HG03439 (cell line): ENCODE data around the gene ONECUT2.

ENCODE experiments used
- ATAC-seq: cut with Tn5 transposase; IDR thresholded peaks from one replicate; pipeline ENCODE4 v1.9.1; 2021; ENCODE audit warnings: mild to moderate bottlenecking, moderate library complexity; ENCODE audit not compliant: unreplicated experiment

ONECUT2 gene

DNA sequence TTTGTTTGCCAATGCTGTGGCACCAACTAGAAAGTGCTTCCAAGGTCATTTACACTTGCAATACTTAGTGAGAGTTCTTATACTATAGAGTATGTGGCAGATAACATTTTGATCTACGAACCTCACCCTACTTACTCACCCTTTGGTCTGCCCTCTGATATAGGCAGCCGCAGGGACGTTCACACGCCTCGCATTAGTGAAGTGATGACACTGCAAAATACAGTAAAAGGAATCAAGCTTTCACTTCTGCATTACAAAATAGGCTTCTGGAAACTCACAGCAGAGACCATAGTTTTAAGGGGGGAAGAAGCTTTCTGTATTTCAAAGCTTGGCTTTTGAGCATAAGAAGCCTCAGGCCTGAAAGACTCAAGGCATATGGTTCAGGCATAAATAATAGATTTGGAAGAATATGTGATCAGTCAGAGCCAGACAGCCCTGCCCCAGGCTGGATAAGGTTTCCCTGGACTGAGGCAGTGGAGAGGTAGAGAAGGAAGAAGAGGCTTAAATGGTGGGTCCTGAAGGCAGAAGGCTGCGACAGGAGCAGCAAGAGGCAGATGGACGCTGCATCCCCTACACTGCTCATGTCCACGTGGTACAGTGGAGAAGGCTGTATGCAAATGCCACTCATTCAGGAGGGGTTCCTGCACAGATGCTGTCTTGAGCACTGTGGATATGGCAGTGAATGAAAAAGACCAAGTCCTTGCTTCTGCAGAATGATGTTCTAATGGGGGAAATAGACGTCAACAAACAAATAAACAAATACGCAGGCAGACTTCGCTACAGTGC, 88.2 kb downstream of the ONECUT2 start:
- ATAC-seq, result no peak

DNA sequence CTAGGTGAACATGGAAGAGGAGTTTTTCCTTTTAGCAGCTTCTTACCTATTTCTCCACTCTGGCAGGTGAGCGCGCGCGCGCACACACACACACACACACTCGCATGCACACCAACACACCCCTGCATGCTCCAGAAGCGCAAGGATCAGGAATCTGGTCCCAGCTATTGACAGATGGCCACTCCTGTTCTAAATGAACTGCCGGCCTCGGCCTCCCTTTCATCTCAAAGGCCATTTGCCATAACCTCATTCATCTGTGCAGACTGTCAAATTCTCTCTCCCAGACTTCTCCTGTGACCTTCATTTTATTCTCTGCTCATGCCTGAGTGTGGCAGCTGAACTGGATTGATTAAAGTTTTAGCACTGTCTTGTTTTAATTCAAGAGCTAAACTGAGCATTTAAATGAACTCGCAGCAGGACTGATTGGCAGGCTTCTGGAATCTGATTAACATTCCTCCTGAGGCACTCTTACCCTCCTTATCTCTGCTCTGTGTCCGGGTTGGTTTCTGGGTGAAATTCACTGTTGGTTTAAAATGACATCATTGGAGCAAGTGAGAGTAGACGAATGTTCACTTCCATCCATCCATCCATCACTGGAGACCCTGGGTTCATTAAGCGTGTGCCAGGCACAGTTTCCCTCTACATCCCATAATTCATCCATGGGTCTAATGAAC, 92.5 kb downstream of the ONECUT2 start:
- ATAC-seq, result no peak

DNA sequence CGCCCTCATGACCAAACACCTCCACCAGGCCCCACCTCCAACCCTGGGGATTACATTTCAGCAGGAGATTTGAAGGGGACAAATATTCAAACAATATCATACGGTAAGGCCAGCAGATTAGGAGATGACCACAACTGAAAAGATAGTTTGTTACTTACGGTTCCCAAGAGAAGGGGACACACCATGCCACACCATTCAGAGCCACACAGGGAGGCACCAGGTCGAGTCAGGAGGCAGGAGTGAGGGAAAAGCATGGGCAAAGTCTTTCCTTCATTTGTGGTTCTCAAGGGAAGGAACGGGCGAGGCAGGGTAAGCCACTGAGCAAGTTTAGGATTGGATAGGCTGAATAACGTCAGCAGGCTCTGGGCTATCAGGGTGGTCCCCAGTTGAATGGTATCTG, 94.0 kb downstream of the ONECUT2 start:
- ATAC-seq, result no peak

DNA sequence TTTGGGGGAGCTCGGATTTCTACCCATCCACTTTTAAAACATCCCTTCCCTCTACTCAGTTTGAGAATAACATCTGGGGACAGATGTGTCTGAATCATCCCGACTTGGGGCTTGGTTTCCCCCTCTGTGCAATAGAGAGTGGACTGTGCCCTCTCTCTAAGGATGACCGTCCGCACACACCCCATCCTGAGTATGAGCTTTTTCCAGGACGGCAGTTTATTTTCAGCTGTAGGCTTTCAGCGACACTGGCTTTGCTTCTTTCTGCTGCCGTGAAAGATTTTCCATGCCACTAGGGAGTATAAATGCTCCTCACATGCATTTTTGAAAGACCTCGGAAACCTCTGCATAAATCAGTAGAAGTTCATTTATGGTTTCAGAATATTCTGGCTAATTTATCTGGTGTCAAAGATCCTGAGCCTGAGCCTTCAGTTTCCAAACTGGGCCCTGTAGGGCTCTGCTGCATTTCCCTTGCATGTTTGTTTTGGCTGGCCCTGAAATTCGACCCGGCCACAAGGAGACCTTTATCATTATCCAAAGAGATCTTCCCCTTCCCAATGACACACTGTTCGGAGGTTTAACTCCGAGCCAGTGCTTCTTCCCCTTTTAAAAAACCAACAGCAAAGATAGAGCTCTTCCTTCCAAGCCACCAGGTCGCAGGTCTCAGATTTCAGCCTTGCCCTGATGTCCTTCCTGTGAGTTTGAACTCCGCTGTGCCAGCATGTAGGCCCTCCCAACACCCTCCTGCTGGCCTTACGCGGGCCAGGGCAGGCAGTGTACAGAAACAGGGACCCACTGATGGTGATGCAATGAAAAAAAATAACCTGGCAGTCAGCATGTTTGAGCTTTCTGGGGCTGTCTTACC, 98.1 kb downstream of the ONECUT2 start:
- ATAC-seq, result no peak

DNA sequence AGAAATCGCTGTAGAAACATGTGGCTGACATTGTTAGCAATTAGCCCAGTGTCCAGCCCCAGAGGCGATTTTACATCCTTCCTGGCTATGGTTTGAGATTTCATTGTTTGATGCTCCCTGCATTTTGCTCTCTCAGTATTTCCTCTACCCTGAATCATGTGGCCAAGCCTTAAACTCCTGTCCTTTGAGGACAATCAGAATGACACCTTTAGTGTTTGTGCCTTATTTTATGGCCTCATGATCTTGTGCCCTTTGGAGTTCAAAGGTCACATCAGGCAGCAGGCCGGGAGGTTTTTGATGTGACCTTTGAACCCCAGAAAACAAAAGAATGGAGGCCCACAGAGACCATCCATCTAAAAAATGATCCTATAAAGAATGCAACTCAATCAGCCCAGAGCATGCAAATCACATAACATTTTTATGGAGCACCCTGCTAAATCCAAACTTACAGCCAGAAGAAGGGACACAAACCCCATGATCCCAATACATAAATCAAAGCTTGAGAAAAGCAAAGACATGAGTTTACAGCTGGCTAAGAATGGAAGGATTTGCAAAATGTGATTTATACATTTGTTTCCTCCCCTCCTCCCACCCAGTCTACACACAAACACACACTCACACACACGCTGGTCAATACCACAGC, 98.8 kb downstream of the ONECUT2 start:
- no peak for ATAC-seq

DNA sequence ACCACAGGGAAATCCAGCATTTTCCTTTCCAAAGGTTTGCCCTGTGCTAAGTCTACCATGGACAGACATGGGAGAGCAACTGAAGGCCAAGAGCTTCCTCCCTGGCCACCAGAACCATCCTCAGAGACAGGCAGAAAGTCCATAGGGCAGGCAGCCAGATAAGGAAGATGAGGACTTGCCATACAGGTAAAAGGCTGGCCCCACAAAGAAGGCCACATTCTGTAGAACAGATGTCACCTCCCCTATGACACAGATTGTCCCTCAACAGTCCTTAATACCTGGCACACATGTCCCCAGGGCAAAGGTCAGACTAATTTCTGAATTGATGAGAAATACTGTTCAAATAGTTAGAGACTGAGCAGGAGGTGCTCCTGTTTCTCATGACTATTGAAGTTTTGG, 99.3 kb downstream of the ONECUT2 start:
- no peak for ATAC-seq

DNA sequence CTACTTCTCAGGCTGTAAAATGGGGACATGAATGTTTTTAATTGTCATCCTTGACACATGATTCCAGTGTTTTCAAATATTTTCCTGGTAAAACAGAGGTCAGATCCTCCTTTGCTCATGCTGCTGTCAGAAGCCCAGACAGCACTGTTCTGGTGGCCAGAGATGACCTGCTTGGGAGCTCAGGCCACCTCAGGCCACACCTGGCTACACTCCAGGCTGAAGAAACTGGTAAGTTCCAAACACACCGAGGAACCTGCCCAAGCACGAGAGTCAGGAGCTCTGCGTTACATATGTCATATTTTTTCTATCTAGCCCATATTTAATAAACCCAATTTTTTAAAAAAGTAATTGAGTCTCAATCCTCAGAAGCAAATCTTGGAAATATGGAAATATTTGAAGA, 103.4 kb downstream of the ONECUT2 start:
- no peak for ATAC-seq

DNA sequence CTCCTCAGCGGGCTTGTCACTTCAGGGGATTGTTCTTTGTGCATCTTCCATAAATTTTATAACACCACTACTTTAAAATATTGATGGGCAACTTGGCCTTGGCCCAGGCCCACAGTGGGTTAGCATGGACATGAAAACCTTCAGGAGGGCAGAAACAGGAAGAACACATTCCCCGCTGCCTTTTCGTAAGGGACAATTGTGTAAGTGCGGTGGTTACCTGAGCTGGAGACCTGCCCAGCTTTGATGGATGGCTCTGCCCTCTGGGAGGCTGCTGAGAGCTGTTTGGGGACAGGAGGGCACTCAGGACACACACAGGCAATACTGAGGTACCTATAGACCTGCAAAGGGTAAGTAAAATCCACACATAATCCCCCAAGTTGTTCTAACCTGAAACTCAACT, 104.5 kb downstream of the ONECUT2 start:
- no peak for ATAC-seq
